ENCODE data around the gene KDM3A. TPM values are rescaled to one million over a fixed set of nuclear protein-coding genes. Genes with fewer than 3 reads are reported as not detected.

The KDM3A gene, protein sequence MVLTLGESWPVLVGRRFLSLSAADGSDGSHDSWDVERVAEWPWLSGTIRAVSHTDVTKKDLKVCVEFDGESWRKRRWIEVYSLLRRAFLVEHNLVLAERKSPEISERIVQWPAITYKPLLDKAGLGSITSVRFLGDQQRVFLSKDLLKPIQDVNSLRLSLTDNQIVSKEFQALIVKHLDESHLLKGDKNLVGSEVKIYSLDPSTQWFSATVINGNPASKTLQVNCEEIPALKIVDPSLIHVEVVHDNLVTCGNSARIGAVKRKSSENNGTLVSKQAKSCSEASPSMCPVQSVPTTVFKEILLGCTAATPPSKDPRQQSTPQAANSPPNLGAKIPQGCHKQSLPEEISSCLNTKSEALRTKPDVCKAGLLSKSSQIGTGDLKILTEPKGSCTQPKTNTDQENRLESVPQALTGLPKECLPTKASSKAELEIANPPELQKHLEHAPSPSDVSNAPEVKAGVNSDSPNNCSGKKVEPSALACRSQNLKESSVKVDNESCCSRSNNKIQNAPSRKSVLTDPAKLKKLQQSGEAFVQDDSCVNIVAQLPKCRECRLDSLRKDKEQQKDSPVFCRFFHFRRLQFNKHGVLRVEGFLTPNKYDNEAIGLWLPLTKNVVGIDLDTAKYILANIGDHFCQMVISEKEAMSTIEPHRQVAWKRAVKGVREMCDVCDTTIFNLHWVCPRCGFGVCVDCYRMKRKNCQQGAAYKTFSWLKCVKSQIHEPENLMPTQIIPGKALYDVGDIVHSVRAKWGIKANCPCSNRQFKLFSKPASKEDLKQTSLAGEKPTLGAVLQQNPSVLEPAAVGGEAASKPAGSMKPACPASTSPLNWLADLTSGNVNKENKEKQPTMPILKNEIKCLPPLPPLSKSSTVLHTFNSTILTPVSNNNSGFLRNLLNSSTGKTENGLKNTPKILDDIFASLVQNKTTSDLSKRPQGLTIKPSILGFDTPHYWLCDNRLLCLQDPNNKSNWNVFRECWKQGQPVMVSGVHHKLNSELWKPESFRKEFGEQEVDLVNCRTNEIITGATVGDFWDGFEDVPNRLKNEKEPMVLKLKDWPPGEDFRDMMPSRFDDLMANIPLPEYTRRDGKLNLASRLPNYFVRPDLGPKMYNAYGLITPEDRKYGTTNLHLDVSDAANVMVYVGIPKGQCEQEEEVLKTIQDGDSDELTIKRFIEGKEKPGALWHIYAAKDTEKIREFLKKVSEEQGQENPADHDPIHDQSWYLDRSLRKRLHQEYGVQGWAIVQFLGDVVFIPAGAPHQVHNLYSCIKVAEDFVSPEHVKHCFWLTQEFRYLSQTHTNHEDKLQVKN (N-terminal part only)
- total RNA-seq (10 to 100 TPM; 31.6 to 61.2 (median 49.8) TPM), polyA plus RNA-seq (10 to 100 TPM; 11.3 to 33.6 (median 19.1) TPM)

- H3K36me3 ChIP-seq: no peaks in the 10 kb centered on the region
- 0 to 1% methylated on average over 51 of the region's 51 CpGs for WGBS, 2 donors
- intact Hi-C loops (cut with DNase I): loop anchor here (5.0 kb wide), 4 partner anchors 121 to 244 kb away; partner anchors contain the start of genes CHMP3, IMMT, MRPL35 and RNF103
These were observed at the start of gene KDM3A for GRCh38 chr2:86440631-86441391. KDM3A (plus strand) TSS chr2:86441371; CDS start chr2:86442048, 677 bp downstream.

GRCh38 chr2:86392873-86393518, 48.2 kb upstream of the KDM3A start:
- Histone ChIP-seq H3K27me3 (no peaks in the 10 kb centered on the region), H3K9me3 (no peaks in the 10 kb centered on the region), H3K36me3 (no peaks in the 10 kb centered on the region), H3K27ac (no peak overlapping the region), H3K4me3 (no peak overlapping the region), H3K4me1 (peaks cover 0 to 11% (median 8%) of the 10 kb centered on the region in 4 donors)
- TF ChIP-seq POLR2A (IDR thresholded peaks at IDR 0.05) (no peak), EP300 (IDR thresholded peaks at IDR 0.05) (no peak), POLR2AphosphoS5 (IDR thresholded peaks at IDR 0.05) (no peak), CTCF (IDR thresholded peaks at IDR 0.05) (no peak)
- no peak for DNase-seq
- intact Hi-C loops (cut with DNase I): no loop called here
- WGBS, 2 donors: 49 to 78% methylated on average over 6 of the region's 6 CpGs

More at GRCh38 chr2:86440631-86441391, at the start of gene KDM3A:
- peaks cover 0 to 19% (median 4%) of the 10 kb centered on the region in 4 donors for H3K9me3 ChIP-seq
- peak within 1 kb of the TSS; percentile 95 to 98 (median 97) for H3K27ac ChIP-seq
- no peaks in the 10 kb centered on the region for H3K27me3 ChIP-seq
- peak within 1 kb of the TSS; percentile 62 to 88 (median 80) for H3K4me3 ChIP-seq
- peak; percentile 100 for DNase-seq
- H3K4me1 ChIP-seq: peaks cover 2 to 31% (median 30%) of the 10 kb centered on the region in 4 donors
- TF ChIP-seq POLR2A (IDR thresholded peaks at IDR 0.05) (peak; percentile 88 to 94), POLR2AphosphoS5 (IDR thresholded peaks at IDR 0.05) (peak in 1 of 4 donors; percentile 70), EP300 (IDR thresholded peaks at IDR 0.05) (peak in 3 of 4 donors; percentile 56 to 64 (median 60)), CTCF (IDR thresholded peaks at IDR 0.05) (no peak)

GRCh38 chr2:86393521-86394491, 47.4 kb upstream of the KDM3A start:
- no peak for DNase-seq
- intact Hi-C loops (cut with DNase I): no loop called here
- Histone ChIP-seq H3K27ac (no peak overlapping the region), H3K4me1 (peaks cover 0 to 11% (median 8%) of the 10 kb centered on the region in 4 donors), H3K9me3 (no peaks in the 10 kb centered on the region), H3K27me3 (no peaks in the 10 kb centered on the region), H3K36me3 (no peaks in the 10 kb centered on the region), H3K4me3 (no peak overlapping the region)
- 6 to 21% methylated on average over 1 of the region's 1 CpG for WGBS, 2 donors
- TF ChIP-seq CTCF (IDR thresholded peaks at IDR 0.05) (no peak), POLR2AphosphoS5 (IDR thresholded peaks at IDR 0.05) (no peak), POLR2A (IDR thresholded peaks at IDR 0.05) (no peak), EP300 (IDR thresholded peaks at IDR 0.05) (no peak)

All from sigmoid colon (tissue), 7 donors.